IPS DF 6.9 (cell line): Measurements from ENCODE around the gene RAD50.
A peak's percentile ranks its signal among the peaks of the same experiment; 100 is the strongest.

Experiments
- DNase-seq: peaks from one replicate; pipeline ENCODE4 v3.0.0-alpha.2; 2013; ENCODE audit warnings: low read depth, low spot score
- H3K27ac ChIP-seq: one replicate; pipeline ENCODE4 v1.5.1; 2013; ENCODE audit warnings: low read length, control low read depth
- H3K27me3 ChIP-seq: 2 replicates; pipeline ENCODE4 v1.6.1; 2013; ENCODE audit warnings: mild to moderate bottlenecking, low read length; ENCODE audit not compliant: control insufficient read depth, insufficient read depth
- H3K36me3 ChIP-seq: 2 replicates; pipeline ENCODE4 v1.6.1; 2013; ENCODE audit warnings: low read length; ENCODE audit not compliant: control insufficient read depth, insufficient read depth
- H3K4me1 ChIP-seq: 2 replicates; pipeline ENCODE4 v1.6.1; 2013; ENCODE audit warnings: low read length; ENCODE audit not compliant: control insufficient read depth, insufficient read depth
- H3K4me3 ChIP-seq: 2 replicates; pipeline ENCODE4 v1.5.1; 2013; ENCODE audit warnings: mild to moderate bottlenecking, low read length
- H3K9me3 ChIP-seq: 2 replicates; pipeline ENCODE4 v1.6.1; 2013; ENCODE audit warnings: low read length, inconsistent platforms; ENCODE audit not compliant: control insufficient read depth, insufficient read depth
- WGBS: extraction: QIAGEN DNeasy Blood & Tissue Kit; methylation state at CpG from one replicate; pipeline ENCODE4 v1.1.7; 2013; ENCODE audit warnings: mixed read lengths, missing lambda C conversion rate; ENCODE audit not compliant: insufficient read length, insufficient coverage; 5-methylcytosine and 5-hydroxymethylcytosine counted together

RAD50 gene

GRCh38 chr5:132647473-132647872 is 90.7 kb downstream of the RAD50 start:
- WGBS = no CpG with 5 or more reads among the region's 2 CpGs
- no peak overlapping the region for H3K4me3 ChIP-seq
- H3K9me3 ChIP-seq = no peaks in the 10 kb centered on the region
- no peaks in the 10 kb centered on the region for H3K27me3 ChIP-seq
- H3K27ac ChIP-seq = no peak overlapping the region
- H3K36me3 ChIP-seq = no peaks in the 10 kb centered on the region
- no peaks in the 10 kb centered on the region for H3K4me1 ChIP-seq
- DNase-seq = no peak

GRCh38 chr5:132648355-132648754 is 91.6 kb downstream of the RAD50 start:
- DNase-seq = no peak
- no CpG with 5 or more reads among the region's 1 CpG for WGBS
- Histone ChIP-seq H3K36me3 (no peaks in the 10 kb centered on the region), H3K9me3 (no peaks in the 10 kb centered on the region), H3K4me3 (no peak overlapping the region), H3K27ac (no peak overlapping the region), H3K27me3 (no peaks in the 10 kb centered on the region), H3K4me1 (no peaks in the 10 kb centered on the region)

GRCh38 chr5:132651838-132652469 is 95.2 kb downstream of the RAD50 start:
- Histone ChIP-seq H3K4me1 (0 out of 2 replicates have a peak, but pooled peaks cover 2% of the 10 kb centered on the region), H3K36me3 (no peaks in the 10 kb centered on the region), H3K4me3 (no peak overlapping the region), H3K27ac (no peak overlapping the region), H3K27me3 (peaks cover 11% of the 10 kb centered on the region; the same call in 1 of the 2 replicates), H3K9me3 (no peaks in the 10 kb centered on the region)
- DNase-seq = no peak
- WGBS = no CpG with 5 or more reads among the region's 4 CpGs

GRCh38 chr5:132653716-132654115 is 96.9 kb downstream of the RAD50 start:
- Histone ChIP-seq H3K27ac (no peak overlapping the region), H3K4me1 (0 out of 2 replicates have a peak, but pooled peaks cover 2% of the 10 kb centered on the region), H3K36me3 (no peaks in the 10 kb centered on the region), H3K4me3 (no peak overlapping the region), H3K9me3 (no peaks in the 10 kb centered on the region), H3K27me3 (peaks cover 11% of the 10 kb centered on the region; the same call in 1 of the 2 replicates)
- no peak for DNase-seq
- WGBS = no CpG with 5 or more reads among the region's 7 CpGs

GRCh38 chr5:132655821-132656773 is 99.3 kb downstream of the RAD50 start:
- Histone ChIP-seq H3K4me3 (peak overlapping the region; percentile 30), H3K4me1 (0 out of 2 replicates have a peak, but pooled peaks cover 2% of the 10 kb centered on the region), H3K36me3 (no peaks in the 10 kb centered on the region), H3K9me3 (no peaks in the 10 kb centered on the region), H3K27ac (no peak overlapping the region), H3K27me3 (peaks cover 11% of the 10 kb centered on the region; the same call in 1 of the 2 replicates)
- DNase-seq = no peak
- WGBS = no CpG with 5 or more reads among the region's 92 CpGs

GRCh38 chr5:132656774-132657355 is 100.1 kb downstream of the RAD50 start:
- Histone ChIP-seq H3K27me3 (peaks cover 11% of the 10 kb centered on the region; the same call in 1 of the 2 replicates), H3K27ac (no peak overlapping the region), H3K4me1 (0 out of 2 replicates have a peak, but pooled peaks cover 2% of the 10 kb centered on the region), H3K36me3 (no peaks in the 10 kb centered on the region), H3K9me3 (no peaks in the 10 kb centered on the region), H3K4me3 (no peak overlapping the region)
- DNase-seq = no peak
- WGBS = no CpG with 5 or more reads among the region's 12 CpGs

- H3K4me3 ChIP-seq = no peak within 1 kb of the TSS
- H3K36me3 ChIP-seq = no peaks in the 10 kb centered on the region
- H3K4me1 ChIP-seq = 0 out of 2 replicates have a peak, but pooled peaks cover 2% of the 10 kb centered on the region
- H3K9me3 ChIP-seq = no peaks in the 10 kb centered on the region
- H3K27me3 ChIP-seq = peaks cover 11% of the 10 kb centered on the region; the same call in 1 of the 2 replicates
- DNase-seq = no peak
- no peak within 1 kb of the TSS for H3K27ac ChIP-seq
- no CpG with 5 or more reads among the region's 12 CpGs for WGBS
Observed at GRCh38 chr5:132657676-132658380, 101.1 kb downstream of the RAD50 start, which contains the start of gene IL13. Gene IL13, plus strand, starts transcription at chr5:132658173. Its CDS starts 14 bp downstream, at chr5:132658187.

- Histone ChIP-seq H3K9me3 (no peaks in the 10 kb centered on the region), H3K4me1 (0 out of 2 replicates have a peak, but pooled peaks cover 2% of the 10 kb centered on the region), H3K36me3 (no peaks in the 10 kb centered on the region), H3K4me3 (no peak overlapping the region), H3K27ac (no peak overlapping the region), H3K27me3 (peaks cover 11% of the 10 kb centered on the region; the same call in 1 of the 2 replicates)
- DNase-seq = no peak
- no CpG with 5 or more reads among the region's 9 CpGs for WGBS
Observed at GRCh38 chr5:132658381-132659302, 101.9 kb downstream of the RAD50 start.
